Cerebellar cortex (tissue), 1 donor: Measurements from ENCODE around the gene TNFAIP2.
A peak's percentile ranks its signal among the peaks of the same experiment; 100 is the strongest.

Experiments used
- DNase-seq: peaks from one replicate; pipeline ENCODE4 v3.0.0-alpha.2; 2015; ENCODE audit warnings: low spot score

TNFAIP2 gene

GRCh38 chr14:103121846-103122584 lies 1.2 kb upstream of the TNFAIP2 start:
- DNase-seq: peak; percentile 22

GRCh38 chr14:103122585-103122946 lies 695 bp upstream of the TNFAIP2 start:
- DNase-seq: no peak

GRCh38 chr14:103123634-103124500 lies 606 bp downstream of the TNFAIP2 start:
- no peak for DNase-seq

GRCh38 chr14:103124501-103125001 lies 1.3 kb downstream of the TNFAIP2 start:
- no peak for DNase-seq

- DNase-seq: no peak
These were observed 2.1 kb downstream of the TNFAIP2 start for GRCh38 chr14:103125098-103126070.

- no peak for DNase-seq
These were observed 3.0 kb downstream of the TNFAIP2 start for GRCh38 chr14:103126088-103126872.

DNA sequence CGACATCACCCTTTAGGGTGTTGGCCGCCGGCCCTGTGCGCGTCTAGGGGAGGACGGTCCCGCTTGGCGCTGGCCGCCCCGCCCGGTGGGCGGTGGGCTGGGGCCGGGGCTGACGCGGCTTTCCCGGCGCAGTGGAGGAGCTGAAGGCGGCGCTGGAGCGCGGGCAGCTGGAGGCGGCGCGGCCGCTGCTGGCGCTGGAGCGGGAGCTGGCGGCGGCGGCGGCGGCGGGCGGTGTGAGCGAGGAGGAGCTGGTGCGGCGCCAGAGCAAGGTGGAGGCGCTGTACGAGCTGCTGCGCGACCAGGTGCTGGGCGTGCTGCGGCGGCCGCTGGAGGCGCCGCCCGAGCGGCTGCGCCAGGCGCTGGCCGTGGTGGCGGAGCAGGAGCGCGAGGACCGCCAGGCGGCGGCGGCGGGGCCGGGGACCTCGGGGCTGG lies 3.6 kb downstream of the TNFAIP2 start:
- peak; percentile 34 for DNase-seq

DNA sequence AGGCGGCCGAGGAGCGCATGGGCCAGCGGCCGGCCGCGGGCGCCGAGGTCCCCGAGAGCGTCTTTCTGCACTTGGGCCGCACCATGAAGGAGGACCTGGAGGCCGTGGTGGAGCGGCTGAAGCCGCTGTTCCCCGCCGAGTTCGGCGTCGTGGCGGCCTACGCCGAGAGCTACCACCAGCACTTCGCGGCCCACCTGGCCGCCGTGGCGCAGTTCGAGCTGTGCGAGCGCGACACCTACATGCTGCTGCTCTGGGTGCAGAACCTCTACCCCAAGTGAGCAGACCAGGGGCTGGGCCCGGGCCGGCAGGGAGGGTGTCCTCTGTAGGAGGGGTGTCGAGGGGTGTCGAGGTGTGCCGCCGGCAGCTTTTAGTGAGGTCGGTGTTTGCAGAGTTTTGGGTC lies 4.1 kb downstream of the TNFAIP2 start:
- no peak for DNase-seq

GRCh38 chr14:103127861-103128598 lies 4.8 kb downstream of the TNFAIP2 start:
- DNase-seq: no peak

DNA sequence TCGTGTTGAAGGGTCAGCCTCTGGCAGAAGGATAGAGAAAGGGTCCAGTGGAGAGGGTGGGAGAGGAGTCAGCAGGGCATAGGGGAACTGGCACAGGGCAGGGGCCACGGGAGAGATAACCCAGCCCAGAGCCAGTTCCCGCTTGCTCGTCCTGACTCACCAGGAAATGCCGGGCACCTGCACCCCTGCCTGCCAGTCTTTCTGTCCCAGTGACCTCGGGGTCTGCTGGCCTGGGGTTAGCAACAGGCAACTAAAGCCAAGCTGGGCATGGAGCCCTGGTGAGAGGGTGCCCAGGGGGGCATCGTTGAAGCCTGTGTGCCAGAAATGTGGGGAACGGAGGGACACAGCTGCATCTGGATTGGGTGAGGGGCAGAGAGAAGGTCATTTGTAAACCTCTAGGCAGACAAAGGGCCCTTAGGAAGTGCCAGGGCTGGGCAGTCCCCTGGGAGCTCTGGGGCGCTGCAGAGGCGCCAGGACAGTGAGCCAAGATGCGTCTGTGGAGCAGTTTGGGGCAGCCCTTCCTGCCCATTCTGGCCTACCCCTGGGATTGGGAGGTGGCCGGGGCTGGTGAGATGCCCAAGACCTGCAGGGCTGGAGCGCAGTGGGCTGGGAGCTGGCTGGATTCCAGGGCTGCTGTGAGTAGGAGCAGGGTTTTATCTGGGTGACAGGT lies 5.5 kb downstream of the TNFAIP2 start:
- no peak for DNase-seq

- no peak for DNase-seq
These were observed 6.2 kb downstream of the TNFAIP2 start for GRCh38 chr14:103129301-103130016.

DNA sequence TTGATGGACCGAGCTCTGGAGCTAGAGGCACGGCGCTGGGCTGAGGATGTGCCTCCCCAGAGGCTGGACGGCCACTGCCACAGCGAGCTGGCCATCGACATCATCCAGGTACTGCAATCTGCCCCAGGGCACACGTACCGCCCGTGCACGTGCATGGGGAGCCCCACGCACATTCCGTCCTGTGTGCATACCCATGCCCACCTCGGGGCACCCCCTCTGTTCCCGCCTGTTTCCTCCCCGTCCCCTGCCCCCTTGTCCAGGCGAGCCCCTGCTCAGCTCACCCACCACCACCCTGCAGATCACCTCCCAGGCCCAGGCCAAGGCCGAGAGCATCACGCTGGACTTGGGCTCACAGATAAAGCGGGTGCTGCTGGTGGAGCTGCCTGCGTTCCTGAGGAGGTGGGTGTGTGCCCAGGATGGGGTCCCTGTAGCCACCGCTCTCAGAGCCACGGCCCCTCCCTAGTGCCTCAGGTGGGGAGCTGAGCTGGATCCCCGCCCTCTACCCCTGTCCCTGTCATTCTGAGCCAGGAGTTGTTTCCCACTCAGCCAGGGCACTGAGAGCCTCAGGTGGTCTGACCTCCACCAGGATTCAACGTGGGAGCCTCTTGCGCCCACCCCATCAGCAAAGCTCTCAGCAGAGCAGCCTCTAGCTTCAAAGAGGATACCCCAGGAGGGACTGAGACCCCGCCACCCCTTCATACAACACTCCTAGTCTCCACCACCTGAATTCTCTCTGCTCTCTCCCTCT lies 6.9 kb downstream of the TNFAIP2 start:
- no peak for DNase-seq

- DNase-seq: no peak
These were observed 7.7 kb downstream of the TNFAIP2 start for GRCh38 chr14:103130965-103131364.

- DNase-seq: no peak
These were observed 8.3 kb downstream of the TNFAIP2 start for GRCh38 chr14:103131580-103131979.

DNA sequence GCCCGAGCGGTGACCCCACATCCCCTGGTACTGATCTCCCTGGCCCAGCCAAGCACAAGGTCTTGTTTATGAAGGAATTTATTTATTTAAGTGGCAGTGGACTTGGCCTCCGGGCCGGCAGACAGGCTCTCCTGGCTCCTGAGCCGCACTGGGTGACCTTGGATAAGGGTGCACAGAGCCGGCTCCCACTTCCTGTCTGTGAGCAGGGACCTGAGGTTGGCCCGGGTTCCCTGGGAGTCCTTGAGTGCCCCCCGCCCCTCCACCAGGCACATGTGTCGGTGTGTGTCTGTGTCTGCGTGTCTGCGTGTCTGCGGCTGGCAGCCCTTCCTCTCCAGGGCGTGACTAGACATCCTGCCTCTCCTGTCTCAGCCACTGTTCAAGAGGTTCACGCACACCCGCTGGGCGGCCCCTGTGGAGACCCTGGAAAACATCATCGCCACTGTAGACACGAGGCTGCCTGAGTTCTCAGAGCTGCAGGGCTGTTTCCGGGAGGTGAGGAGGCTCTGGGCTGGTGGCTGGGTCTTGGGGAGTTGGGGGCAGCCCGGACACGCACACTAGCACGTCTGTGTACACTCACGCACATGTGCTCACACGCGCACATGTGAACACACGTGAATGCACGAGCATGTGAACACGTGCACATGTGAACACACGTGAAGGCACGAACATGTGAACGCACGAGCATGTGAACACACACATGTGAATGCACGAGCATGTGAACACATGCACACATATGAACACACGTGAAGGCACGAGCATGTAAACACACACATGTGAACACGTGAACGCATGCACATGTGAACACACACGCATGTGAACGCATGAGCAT lies 9.3 kb downstream of the TNFAIP2 start:
- no peak for DNase-seq

DNA sequence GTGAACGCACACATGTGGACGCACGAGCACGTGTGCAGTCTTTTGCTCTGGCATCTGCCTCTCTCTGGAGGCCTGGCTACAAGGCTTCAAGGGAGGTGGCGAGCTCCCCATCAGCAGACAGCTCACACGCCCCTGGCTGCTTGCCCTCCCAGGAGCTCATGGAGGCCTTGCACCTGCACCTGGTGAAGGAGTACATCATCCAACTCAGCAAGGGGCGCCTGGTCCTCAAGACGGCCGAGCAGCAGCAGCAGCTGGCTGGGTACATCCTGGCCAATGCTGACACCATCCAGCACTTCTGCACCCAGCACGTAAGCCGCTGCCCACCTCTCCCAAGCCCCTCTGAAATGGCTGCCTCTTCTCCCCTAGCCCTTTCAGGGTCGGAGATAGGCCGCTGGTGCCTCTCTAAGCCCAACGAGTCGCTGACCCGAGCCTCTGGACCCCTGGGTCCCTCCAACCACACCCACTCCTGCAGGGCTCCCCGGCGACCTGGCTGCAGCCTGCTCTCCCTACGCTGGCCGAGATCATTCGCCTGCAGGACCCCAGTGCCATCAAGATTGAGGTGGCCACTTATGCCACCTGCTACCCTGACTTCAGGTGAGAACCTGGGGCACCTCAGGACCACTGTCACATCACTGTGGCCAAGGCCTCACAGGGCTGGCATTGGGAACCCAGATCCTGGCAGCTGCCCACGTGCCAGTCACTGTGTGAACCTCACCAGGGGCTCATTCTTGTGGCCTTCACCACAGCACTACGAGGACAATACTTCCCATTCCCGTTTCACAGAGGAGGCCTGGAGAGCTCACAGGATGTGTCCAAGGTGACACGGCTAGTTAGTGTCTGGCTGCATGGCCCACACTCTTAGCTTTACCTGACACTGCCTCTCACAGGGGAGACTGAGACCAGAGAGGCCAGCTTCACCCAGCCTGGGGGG lies 10.2 kb downstream of the TNFAIP2 start:
- DNase-seq: no peak
